ENCODE results near the gene PCK2.

The PCK2 gene

DNA sequence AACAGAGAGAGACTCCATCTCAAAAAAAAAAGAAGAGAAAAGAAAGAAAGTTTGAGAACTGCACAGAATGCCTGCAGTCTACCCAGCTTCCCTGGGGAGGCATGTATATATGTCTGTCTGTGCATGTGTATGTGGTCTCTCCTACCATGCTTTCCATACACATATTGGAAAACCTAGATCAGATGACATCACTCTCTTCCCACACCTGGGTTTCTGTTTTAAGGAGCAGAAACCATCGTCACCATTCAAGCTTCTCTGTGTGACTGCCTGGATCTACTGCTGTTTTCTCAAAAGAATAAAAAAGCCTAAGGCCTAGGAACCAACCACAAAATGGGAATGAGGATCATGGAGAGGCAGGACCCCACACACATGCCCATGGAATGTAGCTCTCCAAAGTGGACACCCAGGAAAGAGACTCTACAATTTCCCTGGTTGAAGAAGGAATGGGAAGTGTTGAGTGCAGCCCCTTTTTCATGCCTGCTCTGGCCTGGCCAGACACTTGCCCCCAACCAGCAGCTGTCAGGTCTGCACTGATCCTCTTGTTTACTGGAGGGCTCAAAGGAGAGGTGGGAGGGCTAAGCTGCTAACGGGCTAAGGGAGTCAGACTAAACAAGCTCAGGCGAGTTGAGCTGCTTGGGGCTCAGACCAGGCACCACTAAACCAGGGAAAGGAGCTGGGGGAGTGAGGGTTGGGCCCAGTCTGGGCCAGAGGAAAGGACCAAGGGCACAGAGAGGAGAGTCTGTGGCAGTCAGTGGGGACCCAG lies 7.7 kb upstream of the PCK2 start:
- no peak overlapping the region for H3K4me3 ChIP-seq (ENCODE audit: low read length, poor library complexity, severe bottlenecking)
- no peak overlapping the region for H3K4me2 ChIP-seq (ENCODE audit: low read depth, low read length, poor library complexity, severe bottlenecking)
- H4K20me1 ChIP-seq (ENCODE audit: insufficient read depth, low read length, poor library complexity, severe bottlenecking) = no peaks in the 10 kb centered on the region
- H3K27me3 ChIP-seq (ENCODE audit: insufficient read depth, low read length, poor library complexity, severe bottlenecking) = no peaks in the 10 kb centered on the region
- H3F3A ChIP-seq (ENCODE audit: low read depth) = no peaks in the 10 kb centered on the region
- H3K79me2 ChIP-seq (ENCODE audit: insufficient read depth, low read length) = no peaks in the 10 kb centered on the region
- H3K9me3 ChIP-seq (ENCODE audit: insufficient read depth, low read depth, low read length) = no peaks in the 10 kb centered on the region
- H3K9me2 ChIP-seq (replicated peaks; ENCODE audit: low read depth, low read length) = no peaks in the 10 kb centered on the region
- H3K4me1 ChIP-seq (ENCODE audit: insufficient read depth, low read length, poor library complexity, severe bottlenecking) = peaks cover 6% of the 10 kb centered on the region
- no peak overlapping the region for H2AFZ ChIP-seq (ENCODE audit: low read length)
- TF ChIP-seq CTCF (conservative IDR thresholded peaks at IDR 0.05; ENCODE audit: low read length) (no peak), EZH2phosphoT487 (IDR thresholded peaks at IDR 0.05; ENCODE audit: borderline replicate concordance) (no peak)
- H3K9ac ChIP-seq (ENCODE audit: low read depth, low read length, poor library complexity, severe bottlenecking) = no peak overlapping the region
- no peaks in the 10 kb centered on the region for H3K36me3 ChIP-seq (ENCODE audit: insufficient read depth, low read length)

DNA sequence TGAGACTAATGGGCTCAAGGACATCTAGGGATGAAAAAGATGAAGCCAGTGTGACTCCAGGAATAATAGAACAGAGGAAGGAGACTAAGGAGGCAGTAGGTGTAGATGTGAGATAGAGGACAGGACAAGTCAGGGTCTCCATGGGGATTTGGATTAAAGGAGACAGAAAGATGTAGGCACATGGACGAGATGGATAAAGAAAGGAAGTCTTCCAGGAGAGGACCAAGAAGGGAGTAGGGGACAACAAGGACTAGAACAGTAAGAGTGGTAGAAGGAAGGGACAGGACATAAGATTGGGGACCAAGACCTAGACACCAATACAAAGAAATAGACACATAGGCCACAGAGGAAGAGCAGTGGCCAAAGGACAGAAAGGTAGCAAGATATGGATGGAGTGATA lies 7.1 kb upstream of the PCK2 start:
- TF ChIP-seq CTCF (conservative IDR thresholded peaks at IDR 0.05; ENCODE audit: low read length) (no peak), EZH2phosphoT487 (IDR thresholded peaks at IDR 0.05; ENCODE audit: borderline replicate concordance) (no peak)

GRCh38 chr14:24088095-24088494 lies 6.0 kb upstream of the PCK2 start:
- no peaks in the 10 kb centered on the region for H4K20me1 ChIP-seq (ENCODE audit: insufficient read depth, low read length, poor library complexity, severe bottlenecking)
- H3K9ac ChIP-seq (ENCODE audit: low read depth, low read length, poor library complexity, severe bottlenecking) = no peak overlapping the region
- H2AFZ ChIP-seq (ENCODE audit: low read length) = no peak overlapping the region
- TF ChIP-seq EZH2phosphoT487 (IDR thresholded peaks at IDR 0.05; ENCODE audit: borderline replicate concordance) (no peak), CTCF (conservative IDR thresholded peaks at IDR 0.05; ENCODE audit: low read length) (no peak)
- H3F3A ChIP-seq (ENCODE audit: low read depth) = no peaks in the 10 kb centered on the region
- no peaks in the 10 kb centered on the region for H3K36me3 ChIP-seq (ENCODE audit: insufficient read depth, low read length)
- H3K79me2 ChIP-seq (ENCODE audit: insufficient read depth, low read length) = peaks cover 6% of the 10 kb centered on the region; the same call in 1 of the 2 replicates
- H3K9me2 ChIP-seq (replicated peaks; ENCODE audit: low read depth, low read length) = no peaks in the 10 kb centered on the region
- no peak overlapping the region for H3K4me3 ChIP-seq (ENCODE audit: low read length, poor library complexity, severe bottlenecking)
- peaks cover 15% of the 10 kb centered on the region for H3K4me1 ChIP-seq (ENCODE audit: insufficient read depth, low read length, poor library complexity, severe bottlenecking)
- H3K9me3 ChIP-seq (ENCODE audit: insufficient read depth, low read depth, low read length) = no peaks in the 10 kb centered on the region
- no peaks in the 10 kb centered on the region for H3K27me3 ChIP-seq (ENCODE audit: insufficient read depth, low read length, poor library complexity, severe bottlenecking)
- no peak overlapping the region for H3K4me2 ChIP-seq (ENCODE audit: low read depth, low read length, poor library complexity, severe bottlenecking)

More for the DNA sequence above, 7.1 kb upstream of the PCK2 start:
- H3K36me3 ChIP-seq (ENCODE audit: insufficient read depth, low read length) = no peaks in the 10 kb centered on the region
- H3K9me3 ChIP-seq (ENCODE audit: insufficient read depth, low read depth, low read length) = no peaks in the 10 kb centered on the region
- H3K27me3 ChIP-seq (ENCODE audit: insufficient read depth, low read length, poor library complexity, severe bottlenecking) = no peaks in the 10 kb centered on the region
- no peaks in the 10 kb centered on the region for H3K79me2 ChIP-seq (ENCODE audit: insufficient read depth, low read length)
- no peaks in the 10 kb centered on the region for H4K20me1 ChIP-seq (ENCODE audit: insufficient read depth, low read length, poor library complexity, severe bottlenecking)
- no peaks in the 10 kb centered on the region for H3K9me2 ChIP-seq (replicated peaks; ENCODE audit: low read depth, low read length)
- peaks cover 6% of the 10 kb centered on the region for H3K4me1 ChIP-seq (ENCODE audit: insufficient read depth, low read length, poor library complexity, severe bottlenecking)
- no peak overlapping the region for H3K4me2 ChIP-seq (ENCODE audit: low read depth, low read length, poor library complexity, severe bottlenecking)
- H3K4me3 ChIP-seq (ENCODE audit: low read length, poor library complexity, severe bottlenecking) = no peak overlapping the region
- H2AFZ ChIP-seq (ENCODE audit: low read length) = no peak overlapping the region
- H3K9ac ChIP-seq (ENCODE audit: low read depth, low read length, poor library complexity, severe bottlenecking) = no peak overlapping the region
- no peaks in the 10 kb centered on the region for H3F3A ChIP-seq (ENCODE audit: low read depth)

All from Loucy (cell line).